ENCODE results near the gene SMC6.
A peak's percentile ranks its signal among the peaks of the same experiment; 100 is the strongest.

Gene SMC6

DNA sequence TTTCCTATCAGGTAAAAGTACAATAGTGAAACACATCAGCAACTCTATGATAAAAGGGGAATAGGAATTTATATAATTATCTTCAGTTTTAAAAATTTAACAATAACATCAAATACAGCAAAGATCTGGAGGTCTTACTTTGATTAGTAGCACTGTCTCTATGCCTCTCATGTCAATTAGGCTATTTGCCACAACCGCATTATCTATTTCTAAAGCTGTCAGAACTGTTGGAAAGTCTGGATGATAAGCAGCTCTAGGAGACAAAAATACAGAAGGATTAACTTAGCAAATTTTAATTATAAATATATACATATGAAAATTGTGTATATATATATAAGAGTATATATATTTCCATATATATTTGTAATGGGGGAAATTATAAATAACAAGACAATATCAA is 45.1 kb downstream of the SMC6 start:
- no peak for DNase-seq

DNA sequence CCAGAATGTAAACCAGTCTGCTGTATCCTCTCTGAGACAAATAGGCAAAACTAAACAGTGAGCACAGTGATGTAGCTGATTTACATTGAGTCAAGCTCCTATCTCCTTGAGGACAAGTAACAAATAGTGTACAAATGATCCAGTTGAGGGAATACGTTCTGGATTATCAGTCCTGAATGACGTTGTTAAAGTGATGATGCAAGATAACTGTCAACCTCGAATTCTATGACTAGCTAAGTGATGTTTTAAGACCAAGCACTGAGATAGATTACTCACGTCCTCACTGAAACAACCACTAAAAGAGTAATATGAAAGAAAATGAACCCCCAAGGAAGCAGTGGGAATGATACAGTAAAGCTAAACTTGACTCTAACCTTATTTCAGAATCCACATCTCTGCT is 46.8 kb downstream of the SMC6 start:
- DNase-seq: no peak

DNA sequence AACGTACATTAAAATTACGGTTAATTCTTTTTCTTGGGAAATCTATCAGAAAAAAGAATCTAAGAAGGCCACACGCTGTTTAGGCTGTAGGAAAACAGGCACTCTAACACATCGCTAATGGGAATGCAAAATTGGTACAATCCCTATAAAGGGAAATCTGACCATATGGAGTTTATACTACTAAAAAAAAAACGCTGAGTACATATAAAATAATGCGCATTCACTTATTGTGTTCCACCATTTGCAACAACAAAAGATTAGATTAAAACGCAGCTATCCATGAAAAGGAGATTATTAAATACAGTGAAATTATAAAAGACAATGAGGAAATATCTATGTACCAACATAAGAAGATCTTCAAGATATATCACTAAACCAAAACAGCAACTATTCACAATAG is 62.8 kb downstream of the SMC6 start:
- DNase-seq: no peak

- DNase-seq: no peak
Measured at GRCh38 chr2:17689010-17689409, 64.6 kb downstream of the SMC6 start.

DNA sequence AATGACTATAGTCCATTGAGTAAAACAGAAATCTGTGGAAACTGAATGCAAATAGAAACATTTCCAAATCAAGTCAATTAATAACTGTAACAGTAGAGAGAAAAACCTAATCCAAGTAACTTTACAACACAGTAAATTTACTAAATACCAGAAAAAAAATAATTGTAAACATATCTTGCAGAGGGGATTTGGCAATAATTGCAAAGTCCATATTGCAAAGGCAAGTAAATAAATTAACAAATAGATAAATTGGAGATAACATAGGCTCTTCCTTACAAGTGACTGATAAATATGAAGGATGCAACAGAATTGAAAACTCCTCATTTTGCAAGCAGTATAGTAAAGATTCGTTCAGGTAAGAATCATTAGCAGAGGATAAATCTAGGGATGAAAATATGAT is 65.0 kb downstream of the SMC6 start:
- DNase-seq: no peak

DNA sequence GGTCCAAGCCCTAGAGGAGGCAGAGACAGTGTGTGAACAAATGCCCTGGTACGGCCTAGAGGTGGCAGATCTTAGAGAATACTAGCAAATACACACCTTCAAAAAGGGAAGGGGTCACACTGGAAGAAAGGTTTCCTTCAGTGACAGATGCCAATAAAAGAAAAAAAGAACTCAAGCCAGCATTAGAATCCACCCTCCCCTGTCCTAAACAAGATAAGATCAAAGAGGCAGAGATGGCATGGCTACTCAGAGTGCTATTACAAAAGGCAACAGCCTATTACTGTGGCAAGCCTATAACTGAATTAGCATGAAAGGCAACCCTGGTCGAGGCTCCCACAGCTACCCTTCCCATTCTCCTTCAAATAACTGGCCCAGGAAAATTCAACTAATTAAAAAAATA is 69.6 kb downstream of the SMC6 start:
- DNase-seq: no peak

- no peak for DNase-seq
Measured at GRCh38 chr2:17682098-17682857, 71.3 kb downstream of the SMC6 start.

DNA sequence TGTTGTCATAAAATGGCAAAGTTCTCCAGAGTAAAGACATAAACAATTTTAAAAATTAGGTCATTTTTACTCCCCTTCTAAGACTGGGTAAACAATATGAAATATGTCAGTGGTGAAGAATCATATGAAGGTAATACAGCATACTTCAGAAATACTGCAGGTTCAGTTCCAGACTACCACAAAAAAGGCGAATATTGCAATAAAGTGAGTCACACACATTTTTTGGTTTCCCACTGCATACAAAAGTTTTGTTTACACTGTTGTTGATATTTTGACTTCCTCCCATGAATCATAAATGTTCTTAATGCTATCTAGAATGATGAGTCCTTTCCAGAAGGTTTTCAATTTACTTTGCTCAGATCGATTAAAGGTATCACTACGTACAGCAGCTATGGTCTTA is 73.5 kb downstream of the SMC6 start:
- DNase-seq: no peak

GRCh38 chr2:17674817-17675216 is 78.8 kb downstream of the SMC6 start:
- no peak for DNase-seq

DNA sequence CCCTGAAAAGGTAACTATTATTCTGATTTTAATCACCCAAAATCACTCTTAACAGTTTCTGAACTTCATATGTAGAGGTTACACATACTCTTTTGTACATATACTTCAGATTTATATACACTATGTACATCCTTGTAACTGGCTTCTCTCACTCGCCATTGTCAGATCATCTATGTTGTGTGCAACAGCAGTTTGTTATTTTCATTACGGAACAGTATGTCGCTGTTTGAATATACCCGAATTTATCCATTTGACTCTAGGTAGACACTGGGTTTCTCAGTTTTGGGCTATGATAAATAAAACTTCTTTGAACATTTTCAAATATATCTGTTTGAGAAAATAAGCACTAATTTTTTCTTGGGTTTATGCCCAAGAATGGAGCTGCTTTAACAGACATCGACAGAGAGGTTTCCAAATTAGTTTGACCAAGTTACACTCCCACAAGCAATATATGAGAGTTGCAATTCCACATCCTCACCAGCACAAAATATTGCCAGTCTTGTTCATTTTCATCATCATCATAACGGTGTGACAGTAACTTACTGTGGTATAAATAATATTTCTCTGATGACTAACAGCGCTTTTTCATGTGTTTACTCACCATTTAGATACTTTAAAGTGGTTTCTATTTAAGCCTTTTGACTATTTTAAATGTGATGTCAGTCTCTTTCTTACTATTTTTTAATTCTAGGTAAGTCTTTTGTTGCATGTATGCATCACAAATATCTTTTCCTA is 80.9 kb downstream of the SMC6 start:
- DNase-seq: no peak

GRCh38 chr2:17667898-17668297 is 85.7 kb downstream of the SMC6 start:
- DNase-seq: no peak

GRCh38 chr2:17664534-17664933 is 89.1 kb downstream of the SMC6 start:
- DNase-seq: no peak

DNA sequence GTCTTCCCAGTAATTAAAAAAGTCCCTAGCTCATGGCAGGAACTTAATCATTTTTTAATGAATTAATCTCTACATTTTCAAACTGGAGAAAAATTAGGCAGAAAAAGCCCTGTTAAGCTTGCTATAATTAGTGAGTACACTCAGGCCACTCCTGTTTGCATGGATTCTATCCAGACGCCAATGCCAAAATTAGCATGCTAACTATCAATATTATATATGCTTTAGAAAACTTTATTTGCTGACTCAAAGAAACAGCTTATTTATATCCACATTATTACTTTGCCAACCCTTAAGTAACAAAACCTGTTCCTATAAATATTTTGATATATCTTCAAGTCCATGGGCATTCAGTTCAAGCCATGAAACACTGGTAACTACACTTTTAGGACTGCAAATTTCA is 90.9 kb downstream of the SMC6 start:
- DNase-seq: no peak

- DNase-seq: no peak
Measured at GRCh38 chr2:17661460-17661859, 92.2 kb downstream of the SMC6 start.

DNA sequence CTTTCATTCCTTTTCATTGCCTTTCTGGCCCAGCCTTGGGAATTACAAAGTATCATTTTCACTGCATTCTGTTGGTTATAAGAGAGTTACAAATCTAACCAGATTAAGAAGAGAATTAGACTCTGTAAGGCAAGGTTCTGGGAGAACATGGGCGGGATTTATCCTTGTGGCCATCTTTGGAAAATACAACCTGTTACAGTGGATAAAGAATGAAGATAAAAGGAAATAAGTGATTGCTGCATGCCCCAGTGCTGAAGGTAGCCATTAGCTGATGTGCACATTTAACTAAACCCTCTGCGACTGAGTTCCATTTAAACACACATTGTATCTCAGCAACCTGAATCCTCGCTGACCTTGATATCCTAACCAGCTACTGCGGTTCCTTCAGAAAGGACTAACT is 93.4 kb downstream of the SMC6 start:
- DNase-seq: no peak

DNA sequence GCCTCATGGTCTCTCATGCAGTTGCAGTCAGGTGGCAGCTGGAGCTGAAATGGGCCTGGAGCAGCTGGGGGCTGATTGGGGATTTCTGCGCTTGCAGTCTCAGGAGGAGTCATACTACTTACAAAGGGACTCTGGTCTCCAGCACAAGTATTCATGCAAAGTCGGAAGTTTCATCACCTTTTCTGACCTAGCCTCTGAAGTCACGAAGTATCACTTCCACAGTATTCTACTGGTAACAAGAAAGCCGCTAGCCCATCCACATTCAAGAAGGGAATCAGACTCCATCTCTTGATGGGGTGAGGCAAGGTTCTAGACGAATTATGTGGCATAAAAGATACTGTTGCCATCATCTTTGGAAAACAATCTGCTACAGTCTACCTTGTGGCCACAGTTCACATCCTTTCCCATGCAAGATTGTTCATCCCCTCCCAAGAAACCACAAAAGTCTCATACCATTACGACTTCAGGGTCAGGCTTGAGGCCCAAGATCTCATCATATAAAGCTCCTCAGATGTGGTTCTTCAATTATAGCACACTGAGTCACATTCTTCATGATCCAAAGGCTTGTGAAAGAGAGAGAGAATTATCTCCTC is 95.3 kb downstream of the SMC6 start:
- no peak for DNase-seq

GRCh38 chr2:17657759-17658158 is 95.9 kb downstream of the SMC6 start:
- DNase-seq: no peak

DNA sequence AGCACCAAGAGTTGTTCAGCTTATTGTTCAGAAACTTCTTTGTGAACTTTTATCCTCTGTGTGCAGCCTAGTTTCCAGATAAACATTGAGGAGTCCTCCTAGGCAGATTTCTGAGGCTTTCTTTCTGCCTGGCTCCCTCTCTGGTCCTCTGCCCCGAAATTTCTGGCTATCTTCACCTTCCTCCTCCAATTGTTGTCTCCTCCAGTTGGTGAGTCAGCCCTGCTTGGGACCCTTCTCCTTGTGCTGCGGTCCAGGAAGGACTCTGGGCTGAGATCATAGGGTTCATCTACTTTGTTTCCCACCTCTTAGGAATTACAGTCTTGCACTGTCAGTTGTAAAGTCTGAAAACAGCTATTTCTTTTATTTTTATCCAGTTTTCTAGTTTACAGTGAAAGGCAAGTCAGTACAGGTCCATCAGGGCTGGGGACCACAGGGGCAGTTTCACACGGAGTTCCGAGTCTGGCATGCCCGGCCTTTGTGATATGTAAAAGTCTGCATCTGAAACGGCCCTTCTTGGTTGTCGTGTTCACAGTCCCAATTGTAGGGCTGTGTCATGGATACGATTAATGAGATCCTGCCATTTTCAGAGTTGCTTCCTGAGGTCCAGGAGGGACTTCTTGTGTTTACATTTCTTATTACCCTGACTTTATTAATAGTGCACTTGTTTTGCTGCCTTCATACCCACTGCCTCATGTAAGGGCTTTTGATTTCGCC is 100.8 kb downstream of the SMC6 start:
- no peak for DNase-seq

- DNase-seq: no peak
Measured at GRCh38 chr2:17649026-17649425, 104.6 kb downstream of the SMC6 start.

DNA sequence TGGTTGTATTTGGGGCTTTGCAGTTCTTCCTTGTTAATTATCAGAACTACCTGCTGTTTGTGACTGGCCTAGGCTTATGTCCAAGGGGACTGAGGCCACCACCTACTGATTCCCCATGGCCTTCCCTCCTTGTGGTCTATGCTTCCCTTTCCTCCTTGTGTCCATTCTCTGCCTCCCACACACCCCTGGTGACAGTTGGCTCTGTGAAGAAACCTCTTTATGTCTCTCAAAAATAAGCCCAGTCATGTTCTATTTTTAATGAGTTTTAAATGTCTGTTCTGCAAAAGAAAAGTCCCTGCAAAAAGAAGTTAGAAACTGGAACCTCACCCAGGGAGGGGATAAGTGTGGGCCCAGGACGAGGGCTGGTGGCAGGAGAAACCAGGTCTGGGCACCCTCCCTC is 105.0 kb downstream of the SMC6 start:
- no peak for DNase-seq

GRCh38 chr2:17646838-17647701 is 106.5 kb downstream of the SMC6 start:
- no peak for DNase-seq

- DNase-seq: peak; percentile 50 to 59
Measured at GRCh38 chr2:17646081-17646554, 107.5 kb downstream of the SMC6 start.
